ENCODE data around the gene NOC3L.
A peak's percentile ranks its signal among the peaks of the same experiment; 100 is the strongest.
"Not testable (repeated sequence)": the region's sequence is repeated elsewhere in the genome, so short reads cannot be mapped to it uniquely, and the experiment has no call there.

The NOC3L gene

GRCh38 chr10:94397549-94398370 is 35.0 kb upstream of the NOC3L start:
- TF ChIP-seq CTCF (IDR thresholded peaks at IDR 0.05; ENCODE audit: low read depth, low read length, missing control alignments): no peak
- Histone ChIP-seq H3K36me3 (replicated peaks) (no peaks in the 10 kb centered on the region), H3K27ac (peak overlapping the region; percentile 18), H3K4me3 (ENCODE audit: low read depth, low read length) (no peak overlapping the region), H3K27me3 (replicated peaks) (no peaks in the 10 kb centered on the region)
- peak; percentile 69 for DNase-seq
- in situ Hi-C loops (cut with HindIII; ENCODE audit: low pct_ligation_motif_present, low sequenced_read_pairs): no loop called here

GRCh38 chr10:94392117-94392516 is 29.4 kb upstream of the NOC3L start:
- in situ Hi-C loops (cut with HindIII; ENCODE audit: low pct_ligation_motif_present, low sequenced_read_pairs); H3K4me3 ChIP-seq (ENCODE audit: low read depth, low read length); DNase-seq; H3K27ac ChIP-seq; H3K27me3 ChIP-seq (replicated peaks); H3K36me3 ChIP-seq (replicated peaks): not testable (repeated sequence)

GRCh38 chr10:94385733-94386132 is 23.0 kb upstream of the NOC3L start:
- H3K27ac ChIP-seq; H3K4me3 ChIP-seq (ENCODE audit: low read depth, low read length); in situ Hi-C loops (cut with HindIII; ENCODE audit: low pct_ligation_motif_present, low sequenced_read_pairs); H3K36me3 ChIP-seq (replicated peaks); H3K27me3 ChIP-seq (replicated peaks); DNase-seq: not testable (repeated sequence)

GRCh38 chr10:94383530-94383929 is 20.8 kb upstream of the NOC3L start:
- H3K4me3 ChIP-seq (ENCODE audit: low read depth, low read length): no peak overlapping the region
- no peak for TF ChIP-seq CTCF (IDR thresholded peaks at IDR 0.05; ENCODE audit: low read depth, low read length, missing control alignments)
- no peaks in the 10 kb centered on the region for H3K36me3 ChIP-seq (replicated peaks)
- in situ Hi-C loops (cut with HindIII; ENCODE audit: low pct_ligation_motif_present, low sequenced_read_pairs): no loop called here
- no peak for DNase-seq
- no peaks in the 10 kb centered on the region for H3K27me3 ChIP-seq (replicated peaks)
- no peak overlapping the region for H3K27ac ChIP-seq

- Histone ChIP-seq H3K4me3 (ENCODE audit: low read depth, low read length) (no peak overlapping the region), H3K27ac (no peak overlapping the region), H3K36me3 (replicated peaks) (no peaks in the 10 kb centered on the region), H3K27me3 (replicated peaks) (no peaks in the 10 kb centered on the region)
- TF ChIP-seq CTCF (IDR thresholded peaks at IDR 0.05; ENCODE audit: low read depth, low read length, missing control alignments): no peak
- in situ Hi-C loops (cut with HindIII; ENCODE audit: low pct_ligation_motif_present, low sequenced_read_pairs): no loop called here
- DNase-seq: no peak
Measured at GRCh38 chr10:94376865-94377264, 14.1 kb upstream of the NOC3L start.

GRCh38 chr10:94375374-94375773 is 12.6 kb upstream of the NOC3L start:
- Histone ChIP-seq H3K27me3 (replicated peaks) (no peaks in the 10 kb centered on the region), H3K27ac (no peak overlapping the region), H3K4me3 (ENCODE audit: low read depth, low read length) (no peak overlapping the region), H3K36me3 (replicated peaks) (no peaks in the 10 kb centered on the region)
- no peak for TF ChIP-seq CTCF (IDR thresholded peaks at IDR 0.05; ENCODE audit: low read depth, low read length, missing control alignments)
- in situ Hi-C loops (cut with HindIII; ENCODE audit: low pct_ligation_motif_present, low sequenced_read_pairs): no loop called here
- no peak for DNase-seq

GRCh38 chr10:94370501-94370900 is 7.8 kb upstream of the NOC3L start:
- H3K36me3 ChIP-seq (replicated peaks): no peaks in the 10 kb centered on the region
- H3K27ac ChIP-seq: no peak overlapping the region
- in situ Hi-C loops (cut with HindIII; ENCODE audit: low pct_ligation_motif_present, low sequenced_read_pairs): no loop called here
- TF ChIP-seq CTCF (IDR thresholded peaks at IDR 0.05; ENCODE audit: low read depth, low read length, missing control alignments): no peak
- no peak overlapping the region for H3K4me3 ChIP-seq (ENCODE audit: low read depth, low read length)
- DNase-seq: no peak
- no peaks in the 10 kb centered on the region for H3K27me3 ChIP-seq (replicated peaks)

Measured in brain microvascular endothelial cell (primary cell).